ENCODE data around the gene AKAP14. TPM values are rescaled to one million over a fixed set of nuclear protein-coding genes. Genes with fewer than 3 reads are reported as not detected.

Gene AKAP14
- total RNA-seq = 0.64 TPM in 1 of 2 replicates, not detected in the other

GRCh38 chrX:119895843-119896326, at the start of gene AKAP14:
Gene AKAP14 (plus strand): TSS chrX:119895893. CDS start chrX:119903224, 7,331 bp downstream.

GRCh38 chrX:119852382-119853353, 43.0 kb upstream of the AKAP14 start, which contains the start of gene UPF3B:
Gene UPF3B (minus strand): TSS chrX:119852963. CDS start chrX:119852928, 35 bp downstream.

DNA sequence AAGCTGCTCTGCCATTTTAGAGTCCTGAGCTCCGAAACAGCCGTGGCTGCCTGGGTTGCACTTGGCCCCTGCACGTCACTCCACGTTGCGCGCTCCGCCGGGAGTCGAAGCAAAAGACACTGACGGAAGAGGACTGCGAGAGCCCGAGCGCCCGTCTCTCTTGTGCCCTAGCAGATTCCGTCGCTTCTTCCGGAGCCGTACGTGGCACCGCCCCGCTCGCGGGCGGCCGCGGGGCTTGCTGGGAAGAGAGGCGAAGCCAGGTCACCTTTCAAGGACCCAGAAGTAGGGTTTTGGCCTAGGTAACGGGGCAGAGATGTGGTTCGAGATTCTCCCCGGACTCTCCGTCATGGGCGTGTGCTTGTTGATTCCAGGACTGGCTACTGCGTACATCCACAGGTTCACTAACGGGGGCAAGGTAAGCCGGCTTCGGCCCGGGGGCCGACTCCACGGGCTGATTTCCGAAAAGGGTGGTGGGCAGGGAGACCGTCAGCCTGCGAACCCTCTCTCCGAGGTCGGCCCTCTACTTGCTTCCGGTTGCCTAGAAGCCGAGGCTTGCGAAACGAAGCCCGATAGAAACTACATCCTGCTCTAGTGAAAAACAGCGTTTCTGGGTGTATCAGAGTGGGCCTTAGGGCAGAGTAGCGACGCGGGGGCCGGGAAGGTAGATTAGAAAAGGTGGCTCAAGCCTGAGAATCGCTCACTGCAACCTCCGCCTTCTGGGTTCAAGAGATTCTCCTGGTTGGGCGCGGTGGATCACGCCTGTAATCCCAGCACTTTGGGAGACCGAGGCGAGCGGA, 23.9 kb upstream of the AKAP14 start, which contains the start of the genes NDUFA1 and RNF113A:
Gene NDUFA1 (plus strand): TSS at position 234 of the 797 bp plus-strand sequence. CDS start 80 bp downstream, at position 314.
Gene RNF113A (minus strand): TSS at position 135 of the 797 bp plus-strand sequence. CDS start 120 bp downstream, at position 15.

GRCh38 chrX:119943185-119943988, 47.7 kb downstream of the AKAP14 start, which contains the start of gene NKAP:
Gene NKAP (minus strand): TSS chrX:119943751. CDS start chrX:119943605, 146 bp downstream.

Other genes with a start within 250 kb of the AKAP14 start
- gene SEPTIN6, start 202.7 kb upstream of the AKAP14 start, total RNA-seq = 2.8 and 7.5 TPM in 2 replicates
- 0.24 and 0.43 TPM in 2 replicates for gene SOWAHD, start 137.3 kb upstream of the AKAP14 start, total RNA-seq
- 7,919 and 13,177 TPM in 2 replicates for gene RPL39, start 104.3 kb upstream of the AKAP14 start, total RNA-seq
- 0.43 and 1.7 TPM in 2 replicates for gene UPF3B, start 42.9 kb upstream of the AKAP14 start, total RNA-seq
- gene RNF113A, start 24.2 kb upstream of the AKAP14 start, total RNA-seq = 14.7 and 16.8 TPM in 2 replicates
- 38.2 and 53.5 TPM in 2 replicates for gene NDUFA1, start 24.1 kb upstream of the AKAP14 start, total RNA-seq
- gene NKAP, start 47.9 kb downstream of the AKAP14 start, total RNA-seq = 2.9 and 4.0 TPM in 2 replicates
- gene RHOXF2B, start 181.8 kb downstream of the AKAP14 start, total RNA-seq = under 0.01 TPM in 1 of 2 replicates, not detected in the other
- gene RHOXF1, start 220.0 kb downstream of the AKAP14 start, total RNA-seq = not detected in 2 replicates

All from tracheal epithelial cell (primary cell).